Adrenal gland (tissue), 12 donors: ENCODE results near the gene ANKRD18A. TPM values are rescaled to one million over a fixed set of nuclear protein-coding genes. Genes with fewer than 3 reads are reported as not detected.

Source experiments
- DNase-seq, 7 donors: peaks; one replicate each; pipeline ENCODE4 v3.0.0-alpha.2; 2019 to 2020
- H3K27ac ChIP-seq, 5 donors: fragments of 200-600 bp; sonication (generic) in 4 of 5; 1 replicate in 3 of 5; 2 replicates in 2 of 5; pipeline versions ENCODE4 v1.5.1 to v1.8.0; 2016 to 2020; ENCODE audit warnings: mild to moderate bottlenecking in 1 of 5
- H3K27me3 ChIP-seq: fragments of 200-600 bp; 2 replicates; pipeline ENCODE4 v1.8.0; 2021
- H3K36me3 ChIP-seq, 2 donors: fragments of 200-600 bp; replicated peaks in 1 of 2; 1 replicate in 1 of 2; 2 replicates in 1 of 2; pipeline versions ENCODE4 v1.5.1 to v1.8.0; 2018 to 2022
- H3K4me1 ChIP-seq, 2 donors: fragments of 200-600 bp; replicated peaks in 1 of 2; 1 replicate in 1 of 2; 2 replicates in 1 of 2; pipeline versions ENCODE4 v1.5.1 to v1.8.0; 2018 to 2021
- H3K4me3 ChIP-seq, 4 donors: fragments of 200-600 bp; sonication (generic) in 3 of 4; one replicate each; pipeline ENCODE4 v1.5.1; 2016 to 2018
- H3K9me3 ChIP-seq, 3 donors: fragments of 200-600 bp; sonication (generic) in 1 of 3; replicated peaks in 1 of 3; 1 replicate in 2 of 3; 2 replicates in 1 of 3; pipeline versions ENCODE4 v1.5.1 to v1.8.0; 2016 to 2021
- POLR2A ChIP-seq, 2 donors: fragments of 450-650 bp; IDR thresholded peaks; one replicate each; pipeline ENCODE4 v1.6.1; 2017; ENCODE audit warnings: antibody characterized with exemption in 2 of 2, mild to moderate bottlenecking in 2 of 2, moderate library complexity in 1 of 2
- WGBS, 4 donors: extraction: QIAGEN DNeasy Blood & Tissue Kit in 2 of 4; methylation state at CpG; one replicate each; pipeline versions ENCODE4 v1.1.5 to v1.1.7; 2013 to 2017; 5-methylcytosine and 5-hydroxymethylcytosine counted together
- intact Hi-C, 2 donors: fragments of 100-400 bp; cut with DNase I; formaldehyde crosslinking; loops; one replicate each; pipeline versions ENCODE4 v1.14.1 to v1.15.0; 2022 to 2023
- polyA plus RNA-seq, 3 donors: library from polyadenylated mRNA; stranded (reverse); fragments of 200-250 nt in 2 of 3; fragments of 350-450 nt in 1 of 3; fragmentation: Illumina TruSeq in 1 of 3; extraction: RNeasy Lipid Tissue Mini Kit (QIAGEN cat#74804) in 1 of 3; gene quantifications; one replicate each; pipeline ENCODE4 v1.2.3, GENCODE V29; 2013 to 2014
- total RNA-seq, 9 donors: library from RNA; depleted of rRNA in 4 of 9; stranded (reverse); fragments of >200 nt in 4 of 9; fragments of 120-200 nt in 1 of 9; fragmentation: NEBNext Ultra II Directional in 1 of 9; extraction: Animal tissue kit (Norgen Biotek cat#: 25700) in 1 of 9; gene quantifications; one replicate each; pipeline versions ENCODE4 v1.1.0 to v1.2.4, GENCODE V29; 2013 to 2023
- TF ChIP-seq, protein P1 (sequence below), 6 experiments: fragments of 450-650 bp in 4 of 6; fragments of 200-600 bp in 2 of 6; sonication (generic) in 1 of 6; IDR thresholded peaks; 1 replicate in 5 of 6; 2 replicates in 1 of 6; pipeline versions ENCODE4 v1.5.1 to v1.8.0; 2016 to 2021; ENCODE audit warnings: antibody characterized with exemption in 6 of 6, mild to moderate bottlenecking in 2 of 6, moderate library complexity in 1 of 6
- donor health status: healthy with polysubstance abuse.
- donor health status: Bipolar disorder and iron deficiency.
- donor health status: DM: yes; HTN: yes; CAD: no.
- donor health status: DM: no; HTN: no; CAD: no.
- donor health status: DM: no; HTN: no; CAD: no.
- donor health status: DM: yes; HTN: yes; CAD: no.

The ANKRD18A gene
- total and polyA plus RNA-seq, 12 donors, result 0.07 to 0.56 (median 0.15) TPM; not detected in 4

DNA sequence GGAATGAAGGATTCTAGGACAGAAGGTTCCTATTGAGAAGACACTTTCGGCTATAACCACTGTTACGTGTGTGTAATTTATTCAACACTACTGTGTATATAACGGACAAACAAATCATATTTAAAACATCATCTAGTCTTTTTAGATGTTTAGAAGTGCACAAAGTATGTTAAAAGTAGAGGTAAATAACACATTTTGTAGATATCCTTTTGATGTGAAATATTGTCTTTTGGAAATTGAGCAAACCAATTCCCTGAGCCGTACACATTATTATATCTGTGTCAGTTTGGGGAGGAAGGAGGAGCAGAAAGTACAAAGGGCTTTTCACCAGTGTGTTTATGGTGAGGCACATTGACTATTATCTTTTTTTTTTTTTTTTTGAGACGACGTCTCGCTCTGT lies 39.1 kb upstream of the ANKRD18A start:
- Histone ChIP-seq H3K4me1 (no peaks in the 10 kb centered on the region), H3K36me3 (no peaks in the 10 kb centered on the region), H3K9me3 (no peaks in the 10 kb centered on the region), H3K4me3 (no peak overlapping the region), H3K27ac (no peak overlapping the region), H3K27me3 (no peaks in the 10 kb centered on the region)
- WGBS, 4 donors, result 75 to 91% (median 88%) methylated on average over 7 of the region's 7 CpGs
- DNase-seq, result no peak
- intact Hi-C loops, result no loop called here
- no peak for TF ChIP-seq POLR2A (IDR thresholded peaks at IDR 0.05)
- TF ChIP-seq, protein P1, sequence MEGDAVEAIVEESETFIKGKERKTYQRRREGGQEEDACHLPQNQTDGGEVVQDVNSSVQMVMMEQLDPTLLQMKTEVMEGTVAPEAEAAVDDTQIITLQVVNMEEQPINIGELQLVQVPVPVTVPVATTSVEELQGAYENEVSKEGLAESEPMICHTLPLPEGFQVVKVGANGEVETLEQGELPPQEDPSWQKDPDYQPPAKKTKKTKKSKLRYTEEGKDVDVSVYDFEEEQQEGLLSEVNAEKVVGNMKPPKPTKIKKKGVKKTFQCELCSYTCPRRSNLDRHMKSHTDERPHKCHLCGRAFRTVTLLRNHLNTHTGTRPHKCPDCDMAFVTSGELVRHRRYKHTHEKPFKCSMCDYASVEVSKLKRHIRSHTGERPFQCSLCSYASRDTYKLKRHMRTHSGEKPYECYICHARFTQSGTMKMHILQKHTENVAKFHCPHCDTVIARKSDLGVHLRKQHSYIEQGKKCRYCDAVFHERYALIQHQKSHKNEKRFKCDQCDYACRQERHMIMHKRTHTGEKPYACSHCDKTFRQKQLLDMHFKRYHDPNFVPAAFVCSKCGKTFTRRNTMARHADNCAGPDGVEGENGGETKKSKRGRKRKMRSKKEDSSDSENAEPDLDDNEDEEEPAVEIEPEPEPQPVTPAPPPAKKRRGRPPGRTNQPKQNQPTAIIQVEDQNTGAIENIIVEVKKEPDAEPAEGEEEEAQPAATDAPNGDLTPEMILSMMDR (IDR thresholded peaks at IDR 0.05), result no peak

DNA sequence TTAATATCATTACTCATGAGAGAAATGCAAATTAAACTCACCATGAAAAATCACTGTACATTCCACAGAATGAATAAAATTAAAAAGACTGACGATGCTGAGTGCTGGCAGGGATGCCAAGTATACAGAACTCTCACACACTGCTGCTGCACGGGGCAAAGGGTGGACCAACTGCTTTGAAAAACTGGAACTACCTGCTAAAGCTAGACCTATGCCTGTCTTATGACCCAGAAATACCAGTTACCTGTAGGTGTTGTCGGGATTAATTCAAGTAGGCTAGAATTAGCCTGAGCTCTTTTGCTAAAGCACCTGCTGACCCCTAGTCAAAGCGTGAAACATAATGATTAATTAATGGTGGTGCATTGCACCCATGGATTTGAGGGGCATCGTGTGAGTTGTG lies 36.5 kb upstream of the ANKRD18A start:
- intact Hi-C loops, result no loop called here
- Histone ChIP-seq H3K4me1 (no peaks in the 10 kb centered on the region), H3K9me3 (no peaks in the 10 kb centered on the region), H3K36me3 (no peaks in the 10 kb centered on the region), H3K27me3 (no peaks in the 10 kb centered on the region), H3K27ac (no peak overlapping the region), H3K4me3 (no peak overlapping the region)
- TF ChIP-seq, protein P1 (IDR thresholded peaks at IDR 0.05), result no peak
- TF ChIP-seq POLR2A (IDR thresholded peaks at IDR 0.05), result no peak
- DNase-seq, result no peak
- 33 to 63% (median 34%) methylated on average over 5 of the region's 5 CpGs for WGBS, 4 donors

DNA sequence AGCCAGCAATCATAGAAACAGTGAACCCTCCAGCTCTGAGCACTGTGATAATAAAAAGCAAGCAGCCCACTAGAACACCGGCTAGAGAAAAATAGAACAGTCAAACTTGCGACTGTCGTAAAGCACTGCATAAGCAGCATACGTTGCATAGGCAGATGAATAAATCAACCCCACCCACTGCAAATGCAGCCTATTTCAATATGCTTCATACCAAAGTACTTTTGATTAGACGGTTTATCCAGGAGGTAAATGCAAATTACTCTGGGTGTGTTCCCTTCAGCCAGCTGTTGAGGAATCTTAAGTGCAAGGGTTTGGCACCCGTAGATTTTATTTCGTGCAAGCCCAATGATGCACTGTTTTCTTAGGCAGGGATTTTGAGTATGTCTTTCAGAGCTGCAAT lies 32.1 kb upstream of the ANKRD18A start:
- Histone ChIP-seq H3K4me3 (no peak overlapping the region), H3K4me1 (no peaks in the 10 kb centered on the region)
- no peak for DNase-seq

DNA sequence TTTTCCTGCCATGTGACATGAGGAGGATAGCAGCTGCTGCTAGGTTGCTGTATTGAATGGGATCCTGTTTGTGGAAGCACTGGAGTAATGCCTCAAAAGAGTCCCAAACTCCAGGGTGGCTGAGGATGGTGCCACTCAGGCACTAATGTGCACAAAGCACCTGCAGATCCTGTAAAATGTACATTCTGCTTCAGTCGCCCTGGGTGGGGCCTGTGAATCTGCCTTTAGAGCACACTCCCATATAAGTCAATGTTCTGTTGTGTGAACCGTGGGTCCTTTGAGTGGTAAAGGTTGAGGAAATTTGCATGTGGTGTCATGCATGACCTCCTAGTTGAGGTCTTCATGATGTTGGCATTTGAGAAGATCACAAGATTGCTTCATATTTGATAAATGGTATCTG lies 31.6 kb upstream of the ANKRD18A start:
- Histone ChIP-seq H3K36me3 (no peaks in the 10 kb centered on the region), H3K27me3 (no peaks in the 10 kb centered on the region), H3K27ac (no peak overlapping the region), H3K9me3 (no peaks in the 10 kb centered on the region), H3K4me1 (no peaks in the 10 kb centered on the region), H3K4me3 (no peak overlapping the region)
- intact Hi-C loops, result no loop called here
- TF ChIP-seq POLR2A (IDR thresholded peaks at IDR 0.05), result no peak
- TF ChIP-seq, protein P1 (IDR thresholded peaks at IDR 0.05), result no peak
- no peak for DNase-seq
- 40 to 65% (median 64%) methylated on average over 1 to 2 of the region's 2 CpGs; no CpG with 5 or more reads in 1 of the 4 donors for WGBS, 4 donors

More for the DNA sequence above, 32.1 kb upstream of the ANKRD18A start:
- WGBS, 4 donors, result 68 to 81% (median 72%) methylated on average over 7 of the region's 7 CpGs
- no peaks in the 10 kb centered on the region for H3K27me3 ChIP-seq
- intact Hi-C loops, result no loop called here
- no peaks in the 10 kb centered on the region for H3K9me3 ChIP-seq
- H3K27ac ChIP-seq, result no peak overlapping the region
- TF ChIP-seq, protein P1 (IDR thresholded peaks at IDR 0.05), result no peak
- TF ChIP-seq POLR2A (IDR thresholded peaks at IDR 0.05), result no peak
- H3K36me3 ChIP-seq, result no peaks in the 10 kb centered on the region
